Epidermal melanocyte (primary cell): ENCODE measurements around the gene CCDC12.
"Not testable (repeated sequence)": the region's sequence is repeated elsewhere in the genome, so short reads cannot be mapped to it uniquely, and the experiment has no call there.

Source experiments
- DNase-seq: peaks from one replicate; pipeline ENCODE4 v3.0.0; 2011; ENCODE audit warnings: low spot score; ENCODE audit not compliant: insufficient read length

CCDC12 gene

GRCh38 chr3:46924921-46925584 is 51.5 kb downstream of the CCDC12 start:
- no peak for DNase-seq

- DNase-seq: no peak
These were observed 52.8 kb downstream of the CCDC12 start for GRCh38 chr3:46923559-46924350.

GRCh38 chr3:46922871-46923558 is 53.5 kb downstream of the CCDC12 start:
- no peak for DNase-seq

- no peak for DNase-seq
These were observed 54.1 kb downstream of the CCDC12 start for GRCh38 chr3:46922426-46922825.

GRCh38 chr3:46921871-46922271 is 54.7 kb downstream of the CCDC12 start:
- no peak for DNase-seq

GRCh38 chr3:46921041-46921440 is 55.5 kb downstream of the CCDC12 start:
- DNase-seq: no peak

GRCh38 chr3:46918634-46919033 is 57.9 kb downstream of the CCDC12 start:
- DNase-seq: no peak

- DNase-seq: no peak
These were observed 58.3 kb downstream of the CCDC12 start for GRCh38 chr3:46918202-46918601.

GRCh38 chr3:46917257-46917656 is 59.3 kb downstream of the CCDC12 start:
- no peak for DNase-seq

- DNase-seq: no peak
These were observed 59.7 kb downstream of the CCDC12 start for GRCh38 chr3:46916799-46917198.

GRCh38 chr3:46916278-46916677 is 60.3 kb downstream of the CCDC12 start:
- no peak for DNase-seq

- DNase-seq: no peak
These were observed 61.2 kb downstream of the CCDC12 start for GRCh38 chr3:46915297-46915822.

GRCh38 chr3:46914849-46915248 is 61.7 kb downstream of the CCDC12 start:
- DNase-seq: no peak

- no peak for DNase-seq
These were observed 62.9 kb downstream of the CCDC12 start for GRCh38 chr3:46913644-46914043.

GRCh38 chr3:46912986-46913385 is 63.6 kb downstream of the CCDC12 start:
- DNase-seq: no peak

GRCh38 chr3:46910914-46911313 is 65.6 kb downstream of the CCDC12 start:
- DNase-seq: not testable (repeated sequence)

GRCh38 chr3:46910166-46910760 is 66.3 kb downstream of the CCDC12 start:
- no peak for DNase-seq

GRCh38 chr3:46909535-46910161 is 66.9 kb downstream of the CCDC12 start:
- DNase-seq: peak; percentile 97

GRCh38 chr3:46908986-46909534 is 67.5 kb downstream of the CCDC12 start:
- no peak for DNase-seq

- no peak for DNase-seq
These were observed 68.1 kb downstream of the CCDC12 start for GRCh38 chr3:46908294-46908985.
